ENCODE measurements around the gene PRADC1.
A peak's percentile ranks its signal among the peaks of the same experiment; 100 is the strongest.

Gene PRADC1

GRCh38 chr2:73214120-73215035, 18.7 kb downstream of the PRADC1 start, which contains the start of gene SMYD5:
Gene SMYD5 (plus strand): TSS chr2:73214245. CDS start chr2:73214267, 22 bp downstream.
- Histone ChIP-seq H3K79me2 (ENCODE audit: insufficient read depth, low read length) (peaks cover 54% of the 10 kb centered on the region), H2AFZ (ENCODE audit: low read depth, low read length) (peak within 1 kb of the TSS; percentile 91), H3K36me3 (ENCODE audit: insufficient read depth, low read length) (peaks cover 13% of the 10 kb centered on the region), H3K27me3 (ENCODE audit: insufficient read depth, low read length, poor library complexity) (no peaks in the 10 kb centered on the region), H3K4me1 (ENCODE audit: insufficient read depth, low read length) (peaks cover 34% of the 10 kb centered on the region), H3K4me2 (ENCODE audit: insufficient read depth, low read length) (peak within 1 kb of the TSS; percentile 87), H3K9ac (ENCODE audit: low read depth, low read length) (peak within 1 kb of the TSS; percentile 81), H3K27ac (ENCODE audit: low read length) (peak within 1 kb of the TSS; percentile 91), H4K20me1 (ENCODE audit: insufficient read depth, low read length) (peaks cover 12% of the 10 kb centered on the region; the same call in 1 of the 2 replicates), H3K4me3 (ENCODE audit: low read depth in 1 of 2, low read length in 2 of 2) (peak within 1 kb of the TSS; percentile 64 to 82), H3K9me3 (ENCODE audit: insufficient read depth, low read length, severe bottlenecking) (no peaks in the 10 kb centered on the region)
- ATAC-seq (ENCODE audit: insufficient read depth, low read depth) (peak; percentile 81), DNase-seq (peak; percentile 94)
- TF ChIP-seq, protein P1, sequence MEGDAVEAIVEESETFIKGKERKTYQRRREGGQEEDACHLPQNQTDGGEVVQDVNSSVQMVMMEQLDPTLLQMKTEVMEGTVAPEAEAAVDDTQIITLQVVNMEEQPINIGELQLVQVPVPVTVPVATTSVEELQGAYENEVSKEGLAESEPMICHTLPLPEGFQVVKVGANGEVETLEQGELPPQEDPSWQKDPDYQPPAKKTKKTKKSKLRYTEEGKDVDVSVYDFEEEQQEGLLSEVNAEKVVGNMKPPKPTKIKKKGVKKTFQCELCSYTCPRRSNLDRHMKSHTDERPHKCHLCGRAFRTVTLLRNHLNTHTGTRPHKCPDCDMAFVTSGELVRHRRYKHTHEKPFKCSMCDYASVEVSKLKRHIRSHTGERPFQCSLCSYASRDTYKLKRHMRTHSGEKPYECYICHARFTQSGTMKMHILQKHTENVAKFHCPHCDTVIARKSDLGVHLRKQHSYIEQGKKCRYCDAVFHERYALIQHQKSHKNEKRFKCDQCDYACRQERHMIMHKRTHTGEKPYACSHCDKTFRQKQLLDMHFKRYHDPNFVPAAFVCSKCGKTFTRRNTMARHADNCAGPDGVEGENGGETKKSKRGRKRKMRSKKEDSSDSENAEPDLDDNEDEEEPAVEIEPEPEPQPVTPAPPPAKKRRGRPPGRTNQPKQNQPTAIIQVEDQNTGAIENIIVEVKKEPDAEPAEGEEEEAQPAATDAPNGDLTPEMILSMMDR (IDR thresholded peaks at IDR 0.05; ENCODE audit: borderline replicate concordance, extremely low read depth, low read length, poor library complexity, severe bottlenecking) = no peak
- TF ChIP-seq EZH2 (IDR thresholded peaks at IDR 0.05; ENCODE audit: borderline replicate concordance, low read depth, low read length, severe bottlenecking) = no peak

DNA sequence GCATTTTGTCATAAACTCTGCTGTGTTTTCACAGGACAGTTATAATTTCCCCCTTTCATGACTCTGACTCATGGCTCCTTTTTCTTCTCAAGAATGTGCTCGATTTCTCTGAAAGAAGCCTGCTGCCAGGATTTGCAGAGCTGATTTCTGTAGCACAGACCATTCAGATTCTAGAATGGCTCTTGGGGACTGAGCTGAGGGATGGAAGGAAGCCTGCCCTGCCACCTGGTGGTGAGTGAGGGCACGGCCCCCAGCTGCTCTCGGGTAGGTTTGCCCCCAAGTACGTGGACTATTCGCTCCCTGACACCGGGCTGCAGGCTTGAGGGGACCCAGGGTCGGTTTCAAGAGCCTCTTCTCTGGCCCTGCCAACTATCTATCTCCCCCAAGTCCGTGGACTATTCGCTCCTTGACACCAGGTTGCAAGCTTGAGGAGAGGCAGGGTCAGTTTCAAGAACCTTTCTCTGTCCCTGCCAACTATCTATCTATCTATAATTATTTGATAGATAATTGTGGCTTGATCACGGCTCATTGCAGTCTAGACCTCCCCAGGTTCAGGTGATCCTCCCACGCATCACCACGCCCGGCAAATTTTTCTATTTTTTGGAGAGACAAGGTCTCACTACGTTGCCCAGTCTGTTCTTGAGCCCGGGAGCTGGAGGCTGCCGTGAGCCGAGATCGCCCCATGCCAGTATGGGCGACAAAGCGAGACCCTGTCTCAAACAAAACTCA, 20.4 kb downstream of the PRADC1 start:
- no peak overlapping the region; the same call in 1 of the 2 replicates for H3K9ac ChIP-seq (ENCODE audit: low read depth, low read length)
- H2AFZ ChIP-seq (ENCODE audit: low read depth, low read length) = peak overlapping the region; percentile 74
- TF ChIP-seq EZH2 (IDR thresholded peaks at IDR 0.05; ENCODE audit: borderline replicate concordance, low read depth, low read length, severe bottlenecking) = no peak
- TF ChIP-seq, protein P1 (IDR thresholded peaks at IDR 0.05; ENCODE audit: borderline replicate concordance, extremely low read depth, low read length, poor library complexity, severe bottlenecking) = peak; percentile 94
- peak; percentile 82 for ATAC-seq (ENCODE audit: insufficient read depth, low read depth)
- H3K27me3 ChIP-seq (ENCODE audit: insufficient read depth, low read length, poor library complexity) = no peaks in the 10 kb centered on the region
- H3K4me2 ChIP-seq (ENCODE audit: insufficient read depth, low read length) = peak overlapping the region; percentile 87
- DNase-seq = peak; percentile 80
- peaks cover 40% of the 10 kb centered on the region for H3K79me2 ChIP-seq (ENCODE audit: insufficient read depth, low read length)
- no peaks in the 10 kb centered on the region for H3K36me3 ChIP-seq (ENCODE audit: insufficient read depth, low read length)
- H4K20me1 ChIP-seq (ENCODE audit: insufficient read depth, low read length) = no peaks in the 10 kb centered on the region
- H3K4me1 ChIP-seq (ENCODE audit: insufficient read depth, low read length) = peaks cover 34% of the 10 kb centered on the region
- H3K4me3 ChIP-seq (ENCODE audit: low read depth in 1 of 2, low read length in 2 of 2) = peak overlapping the region in 1 of 2 experiments; percentile 82; a peak in 1 of 4 replicates
- H3K27ac ChIP-seq (ENCODE audit: low read length) = no peak overlapping the region
- H3K9me3 ChIP-seq (ENCODE audit: insufficient read depth, low read length, severe bottlenecking) = no peaks in the 10 kb centered on the region

- Histone ChIP-seq H3K4me2 (ENCODE audit: insufficient read depth, low read length) (no peak overlapping the region), H3K27ac (ENCODE audit: low read length) (no peak overlapping the region), H2AFZ (ENCODE audit: low read depth, low read length) (peak overlapping the region; percentile 74; the same call in 1 of the 2 replicates), H3K27me3 (ENCODE audit: insufficient read depth, low read length, poor library complexity) (no peaks in the 10 kb centered on the region), H3K79me2 (ENCODE audit: insufficient read depth, low read length) (peaks cover 34% of the 10 kb centered on the region), H3K9ac (ENCODE audit: low read depth, low read length) (no peak overlapping the region), H3K9me3 (ENCODE audit: insufficient read depth, low read length, severe bottlenecking) (no peaks in the 10 kb centered on the region), H3K4me3 (ENCODE audit: low read depth in 1 of 2, low read length in 2 of 2) (no peak overlapping the region), H3K36me3 (ENCODE audit: insufficient read depth, low read length) (no peaks in the 10 kb centered on the region), H3K4me1 (ENCODE audit: insufficient read depth, low read length) (peaks cover 34% of the 10 kb centered on the region), H4K20me1 (ENCODE audit: insufficient read depth, low read length) (no peaks in the 10 kb centered on the region)
- ATAC-seq (ENCODE audit: insufficient read depth, low read depth) = no peak
- no peak for TF ChIP-seq EZH2 (IDR thresholded peaks at IDR 0.05; ENCODE audit: borderline replicate concordance, low read depth, low read length, severe bottlenecking)
- TF ChIP-seq, protein P1 (IDR thresholded peaks at IDR 0.05; ENCODE audit: borderline replicate concordance, extremely low read depth, low read length, poor library complexity, severe bottlenecking) = no peak
- DNase-seq = no peak
These were observed 21.0 kb downstream of the PRADC1 start for GRCh38 chr2:73212098-73212447.

Measured in DND-41 (cell line).